ENCODE results near the gene MBTPS1.

GRCh38 chr16:84137287-84137686, 20.5 kb upstream of the MBTPS1 start:
- no peak for TF ChIP-seq RARB (CRISPR knock-in tag; IDR thresholded peaks at IDR 0.05)
- no peak for TF ChIP-seq OSR1 (CRISPR knock-in tag; IDR thresholded peaks at IDR 0.05)
- TF ChIP-seq ZFP30 (CRISPR knock-in tag; IDR thresholded peaks at IDR 0.05) = no peak
- TF ChIP-seq PATZ1 (CRISPR knock-in tag; IDR thresholded peaks at IDR 0.05; ENCODE audit: borderline replicate concordance) = no peak
- TF ChIP-seq TSHZ2 (CRISPR knock-in tag; IDR thresholded peaks at IDR 0.05) = no peak
- TF ChIP-seq ZC3H10 (CRISPR knock-in tag; IDR thresholded peaks at IDR 0.05) = no peak
- TF ChIP-seq ARNTL (CRISPR knock-in tag; IDR thresholded peaks at IDR 0.05; ENCODE audit: borderline replicate concordance, low read depth) = no peak
- TF ChIP-seq TOX (CRISPR knock-in tag; IDR thresholded peaks at IDR 0.05; ENCODE audit: borderline replicate concordance) = no peak
- no peak for TF ChIP-seq BACH2 (CRISPR knock-in tag; IDR thresholded peaks at IDR 0.05; ENCODE audit: borderline replicate concordance)
- TF ChIP-seq GLIS3 (CRISPR knock-in tag; IDR thresholded peaks at IDR 0.05) = no peak
